ENCODE results near the gene FAM217B.

The FAM217B gene

DNA sequence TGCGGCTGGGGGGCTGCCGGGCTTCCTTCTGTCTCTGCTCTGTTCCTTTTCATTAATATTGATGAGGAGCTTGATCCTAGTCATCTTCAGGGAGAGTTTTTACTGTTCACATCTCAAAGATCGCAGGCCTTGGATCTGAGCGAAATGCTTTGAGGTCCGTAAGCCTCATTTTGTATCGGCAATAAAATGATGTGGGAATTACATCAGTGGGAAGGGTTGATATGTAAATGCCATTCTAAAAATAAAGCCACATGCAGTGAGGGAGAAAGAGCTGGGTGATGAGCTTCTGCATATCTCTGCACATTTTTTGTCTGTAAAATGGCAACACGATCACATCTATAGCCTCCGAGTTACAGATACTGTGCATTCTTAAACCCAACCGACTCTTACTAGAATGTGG, 42.9 kb downstream of the FAM217B start:
- no peak for DNase-seq

DNA sequence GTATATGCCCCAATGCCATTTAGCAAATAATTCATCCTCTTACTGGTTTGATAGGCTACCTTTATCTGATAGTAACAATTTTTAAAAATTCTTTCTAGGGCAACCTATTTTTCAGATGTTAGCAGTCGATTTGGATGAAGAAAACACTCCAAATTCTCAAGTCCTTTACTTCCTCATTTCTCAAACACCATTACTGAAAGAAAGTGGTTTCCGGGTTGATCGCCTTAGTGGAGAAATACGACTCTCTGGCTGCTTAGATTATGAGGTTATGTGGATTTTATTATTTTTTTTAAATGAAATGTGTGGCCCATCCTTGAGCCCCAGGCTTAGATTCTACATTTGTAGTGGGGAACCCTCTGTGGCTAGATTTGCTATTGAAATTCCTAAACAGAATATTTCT, 44.4 kb downstream of the FAM217B start:
- peak; percentile 56 for DNase-seq

DNA sequence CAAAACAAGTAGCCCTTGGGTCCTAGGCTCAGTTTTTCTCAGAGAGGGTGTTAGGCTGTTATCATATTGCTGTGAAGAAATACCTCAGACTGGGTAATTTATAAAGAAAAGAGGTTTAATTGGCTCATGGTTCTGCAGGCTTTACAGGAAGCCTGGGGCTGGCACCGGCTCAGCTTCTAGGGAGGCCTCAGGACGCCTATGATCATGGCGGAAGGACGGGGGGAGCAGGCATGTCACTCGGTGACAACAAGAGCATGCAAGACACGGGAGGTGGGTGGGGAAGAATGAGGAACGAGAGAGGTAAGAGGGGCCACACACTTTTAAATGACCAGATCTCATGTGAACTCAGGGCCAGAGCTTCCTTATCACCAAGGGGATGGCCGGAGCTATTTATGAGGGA, 45.0 kb downstream of the FAM217B start:
- DNase-seq, result no peak

DNA sequence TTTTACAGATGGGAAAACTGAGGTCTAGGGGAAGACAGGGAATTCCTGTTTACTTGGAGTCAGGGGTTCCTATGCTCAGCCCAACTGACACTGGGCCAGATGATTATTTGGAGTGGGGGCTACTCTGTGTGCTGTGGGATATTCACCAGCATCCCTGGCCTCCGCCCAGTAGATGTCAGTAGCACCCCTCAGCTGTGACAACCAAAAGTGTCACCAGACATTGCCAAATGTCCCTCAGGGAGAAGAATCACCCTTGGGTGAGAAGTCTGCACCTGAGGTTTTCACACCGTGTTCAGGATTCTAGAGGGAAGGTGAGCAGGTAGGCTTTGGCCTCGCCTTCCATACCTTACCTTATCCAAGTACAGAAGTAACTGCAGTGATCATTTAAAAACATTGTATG, 45.7 kb downstream of the FAM217B start:
- peak; percentile 22 for DNase-seq

DNA sequence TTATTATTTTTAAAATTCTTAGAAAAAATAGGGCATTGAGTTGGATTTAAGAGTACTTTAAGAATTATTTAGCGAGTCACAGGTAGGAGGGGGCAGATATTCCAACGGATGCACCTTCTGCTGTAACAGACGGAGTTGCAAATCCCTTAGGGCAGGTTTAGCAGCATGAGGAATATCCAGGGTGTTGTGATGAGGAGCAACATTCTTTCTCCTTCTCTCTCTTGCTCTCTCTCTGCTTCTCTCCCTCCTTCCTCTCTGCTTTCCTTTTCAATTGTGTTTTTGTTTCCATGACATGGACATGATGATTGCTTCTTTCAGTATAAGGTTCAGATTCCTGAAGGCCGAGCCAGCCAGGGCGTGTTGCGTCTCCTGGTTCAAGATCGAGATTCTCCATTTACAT, 46.9 kb downstream of the FAM217B start:
- DNase-seq, result no peak

DNA sequence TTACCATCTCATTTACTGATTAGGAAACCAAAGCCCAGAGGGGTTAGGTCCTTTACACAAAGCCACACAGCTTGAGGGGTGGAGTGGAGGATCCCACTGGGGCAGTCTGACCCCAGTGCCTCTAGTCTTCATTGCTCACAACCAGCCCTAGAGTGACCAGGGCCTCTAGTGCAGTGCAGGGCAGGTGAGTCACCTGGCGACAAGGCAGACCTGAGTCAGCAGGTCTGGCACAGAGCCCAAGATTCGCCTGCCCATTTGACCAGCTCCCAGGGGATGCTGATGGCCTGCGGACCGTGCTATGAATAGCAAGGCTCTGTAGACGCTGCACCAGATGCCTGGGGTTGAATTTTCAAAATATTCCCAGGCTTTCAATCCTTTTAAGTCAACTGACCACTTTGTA, 48.0 kb downstream of the FAM217B start:
- DNase-seq, result no peak

DNA sequence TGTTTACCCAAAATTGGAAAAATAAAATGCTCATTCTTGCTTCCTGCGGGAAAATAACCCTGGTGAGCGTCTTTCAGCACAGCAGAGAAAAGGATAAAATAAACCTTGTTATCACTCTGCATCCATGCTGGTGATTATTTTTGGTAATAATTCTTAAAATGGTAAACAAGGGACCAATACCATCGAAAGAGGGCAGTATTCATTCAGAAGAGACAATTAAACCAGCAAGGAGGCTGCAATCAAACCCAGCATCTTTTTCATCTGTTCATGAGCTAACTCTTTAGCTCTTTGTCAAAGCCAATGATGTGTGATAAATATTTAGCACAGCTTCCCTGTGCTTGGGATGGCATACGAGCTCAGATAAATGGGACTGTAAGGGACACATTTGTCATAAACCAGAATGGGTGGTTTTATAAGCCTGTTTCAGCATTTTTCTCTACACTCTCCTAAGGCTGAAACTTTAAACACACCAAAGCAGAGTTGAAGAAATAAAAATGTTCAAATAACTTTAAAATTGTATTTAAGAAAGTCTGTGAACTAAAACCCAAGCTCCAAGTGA, 52.4 kb downstream of the FAM217B start:
- no peak for DNase-seq

DNA sequence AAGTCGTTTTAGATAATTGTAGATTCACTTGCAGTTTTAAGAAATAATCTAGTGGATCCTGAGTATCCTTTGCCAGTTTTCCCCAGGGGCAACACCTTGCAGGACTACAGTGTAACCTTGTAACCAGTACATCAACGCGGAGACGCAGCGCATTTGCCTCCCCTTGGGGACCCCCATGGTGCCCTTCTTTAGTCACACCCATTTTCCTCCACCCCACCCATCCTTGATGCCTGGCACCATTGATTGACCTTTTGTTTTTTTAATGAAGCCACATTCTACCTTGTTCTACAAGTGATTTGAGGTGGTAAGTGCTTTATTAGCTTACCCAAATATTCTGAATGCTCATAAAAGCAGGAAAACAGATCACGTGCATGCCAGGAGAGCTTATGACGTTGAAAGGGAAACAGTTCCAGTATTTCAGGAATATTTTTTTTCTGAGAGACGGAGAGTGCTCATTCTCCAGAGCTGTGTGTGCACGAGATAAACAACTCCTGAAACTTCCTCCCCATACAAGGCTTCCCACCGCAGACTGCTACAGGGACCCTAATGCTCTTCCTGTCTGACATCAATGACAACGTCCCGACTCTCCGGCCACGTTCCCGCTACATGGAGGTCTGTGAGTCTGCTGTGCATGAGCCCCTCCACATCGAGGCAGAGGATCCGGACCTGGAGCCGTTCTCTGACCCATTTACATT, 53.7 kb downstream of the FAM217B start:
- DNase-seq, result no peak

DNA sequence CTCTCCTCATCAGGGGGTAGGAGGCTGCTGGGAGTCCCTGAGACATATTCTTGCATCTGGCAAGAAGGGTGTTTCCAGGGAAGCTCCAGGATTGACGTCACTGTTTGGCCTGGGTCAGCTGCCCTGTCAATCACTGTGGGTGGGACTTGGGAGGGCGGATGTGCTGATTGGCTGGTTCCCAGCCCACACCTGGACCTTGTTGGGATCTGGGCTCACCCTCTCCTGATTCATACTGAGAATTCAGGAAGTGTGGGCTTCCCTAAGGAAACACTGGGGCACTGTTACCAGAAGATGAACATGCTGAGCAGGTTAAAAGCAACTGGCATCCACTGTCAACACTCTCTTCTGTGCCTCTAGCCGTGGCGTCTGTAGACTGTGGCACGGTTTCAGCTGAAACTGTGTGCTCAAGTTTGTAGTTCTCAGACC, 54.5 kb downstream of the FAM217B start:
- peak; percentile 65 for DNase-seq

DNA sequence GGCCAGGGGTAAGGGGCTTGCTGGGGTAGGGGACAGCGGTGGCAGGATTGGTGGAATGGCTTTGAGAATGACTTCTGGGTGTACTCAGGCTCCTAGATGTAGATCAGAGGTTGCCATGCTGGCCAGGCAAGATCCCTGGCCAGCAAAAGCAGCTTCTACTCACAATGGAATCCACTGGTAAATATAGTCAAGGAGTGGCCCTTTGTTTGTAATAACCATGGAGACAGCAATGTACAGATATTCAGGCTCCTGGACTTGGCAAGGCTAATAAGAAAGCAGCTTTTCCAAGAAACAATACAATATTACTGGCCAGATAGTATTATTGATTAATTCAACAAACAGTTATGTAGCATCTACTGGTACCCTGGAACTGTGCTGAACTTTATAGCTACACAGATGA, 55.9 kb downstream of the FAM217B start:
- DNase-seq, result no peak

DNA sequence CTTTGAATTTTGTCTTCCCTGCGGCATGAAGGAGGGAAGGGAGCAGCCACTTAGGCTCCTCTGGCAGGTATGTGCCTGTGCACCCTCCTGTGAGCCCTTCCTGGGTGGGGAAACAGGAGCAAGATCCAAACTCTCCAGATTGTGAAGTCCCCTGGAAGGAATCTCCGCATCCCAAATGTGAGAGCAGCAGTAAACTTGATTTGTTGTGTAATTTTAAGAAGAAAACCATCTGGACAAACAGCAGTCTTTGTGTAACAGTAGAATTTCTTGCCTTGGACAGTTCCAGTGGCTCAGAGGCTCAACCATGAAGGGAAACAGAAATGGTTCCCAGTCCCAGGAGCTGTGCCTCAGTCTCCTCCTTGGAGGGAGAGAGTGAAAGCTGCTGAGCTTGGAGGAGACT, 57.7 kb downstream of the FAM217B start:
- no peak for DNase-seq

Measured in inflammatory macrophage treated with lipopolysaccharide for 4 hours (primary cell).